H1 (cell line): ENCODE results near the gene RNF13. TPM values are rescaled to one million over a fixed set of nuclear protein-coding genes. Genes with fewer than 3 reads are reported as not detected.

ENCODE experiments used
- CTCF ChIA-PET: fragments of 300-600 bp; sonication (Branson Sonifier 250); formaldehyde crosslinking; loops from one replicate; lab custom pipeline; 2021; ENCODE audit not compliant: partially characterized antibody; lab: Charles Lee
- POLR2A ChIA-PET: fragments of 300-600 bp; sonication (Branson Sonifier 250); formaldehyde crosslinking; loops from one replicate; lab custom pipeline; 2021; ENCODE audit warnings: inconsistent platforms; ENCODE audit not compliant: partially characterized antibody; lab: Charles Lee
- DNase-seq, 2 experiments: peaks; one replicate each; pipeline versions ENCODE4 v3.0.0 to v3.0.0-alpha.2; 2010 to 2022; ENCODE audit warnings: low spot score in 2 of 2, low read depth in 1 of 2, mixed read lengths in 1 of 2
- FAIRE-seq: peaks from 2 replicates; lab custom pipeline; 2011; peaks lifted over from hg19 to GRCh38; lab: Jason Lieb, UNC
- H2AFZ ChIP-seq: 2 replicates; pipeline ENCODE4 v1.8.1; 2012; ENCODE audit warnings: low read length, inconsistent platforms
- H2AK5ac ChIP-seq: 2 replicates; pipeline ENCODE4 v1.6.1; 2013; ENCODE audit warnings: low read depth, low read length
- H2BK120ac ChIP-seq: replicated peaks from 2 replicates; pipeline ENCODE3; 2013; ENCODE audit warnings: low read depth, low read length, inconsistent platforms
- H2BK12ac ChIP-seq: 2 replicates; pipeline ENCODE4 v1.6.1; 2013; ENCODE audit warnings: low read depth, low read length
- H2BK15ac ChIP-seq: 2 replicates; pipeline ENCODE4 v1.6.1; 2013; ENCODE audit warnings: low read length
- H2BK20ac ChIP-seq: 2 replicates; pipeline ENCODE4 v1.6.1; 2013; ENCODE audit warnings: low read length
- H2BK5ac ChIP-seq: 2 replicates; pipeline ENCODE4 v1.6.1; 2013; ENCODE audit warnings: low read depth, low read length
- H3K14ac ChIP-seq: 2 replicates; pipeline ENCODE4 v1.6.1; 2013; ENCODE audit warnings: inconsistent platforms; ENCODE audit not compliant: insufficient read length
- H3K18ac ChIP-seq: 2 replicates; pipeline ENCODE4 v1.6.1; 2013; ENCODE audit warnings: low read length; ENCODE audit errors: extremely low read depth
- H3K23ac ChIP-seq: 2 replicates; pipeline ENCODE4 v1.6.1; 2013; ENCODE audit warnings: inconsistent platforms; ENCODE audit not compliant: insufficient read length
- H3K23me2 ChIP-seq: 2 replicates; pipeline ENCODE4 v1.6.1; 2013; ENCODE audit warnings: low read depth, low read length
- H3K27ac ChIP-seq: 2 replicates; pipeline ENCODE4 v1.6.1; 2011; ENCODE audit warnings: low read depth, low read length, inconsistent platforms
- H3K27me3 ChIP-seq, 4 experiments: replicated peaks in 1 of 4; 1 replicate in 1 of 4; 2 replicates in 3 of 4; pipeline versions ENCODE4 v1.6.1 to v1.8.1; 2011 to 2013; ENCODE audit warnings: low read length in 3 of 4, mild to moderate bottlenecking in 3 of 4, inconsistent platforms in 2 of 4, mixed read lengths in 2 of 4, moderate library complexity in 1 of 4; ENCODE audit not compliant: control insufficient read depth in 3 of 4, insufficient read depth in 3 of 4; ENCODE audit errors: extremely low read depth in 1 of 4
- H3K36me3 ChIP-seq, 4 experiments: 2 replicates each; pipeline versions ENCODE4 v1.6.1 to v1.8.1; 2011 to 2013; ENCODE audit warnings: mild to moderate bottlenecking in 4 of 4, low read length in 3 of 4, moderate library complexity in 2 of 4, control low read depth in 1 of 4, inconsistent platforms in 1 of 4; ENCODE audit not compliant: insufficient read depth in 4 of 4, control insufficient read depth in 2 of 4
- H3K4ac ChIP-seq: replicated peaks from 2 replicates; pipeline ENCODE3; 2013; ENCODE audit warnings: low read length, low read depth, mixed read lengths, inconsistent platforms; ENCODE audit not compliant: insufficient read length
- H3K4me1 ChIP-seq, 4 experiments: replicated peaks in 1 of 4; 1 replicate in 1 of 4; 2 replicates in 3 of 4; pipeline versions ENCODE4 v1.6.1 to v1.8.1; 2011 to 2013; ENCODE audit warnings: low read length in 3 of 4, inconsistent platforms in 2 of 4, mixed read lengths in 1 of 4; ENCODE audit not compliant: insufficient read depth in 4 of 4, control insufficient read depth in 3 of 4
- H3K4me2 ChIP-seq, 2 experiments: 2 replicates each; pipeline versions ENCODE4 v1.6.1 to v1.8.1; 2011 to 2013; ENCODE audit warnings: low read depth in 2 of 2, low read length in 2 of 2, control low read depth in 1 of 2, inconsistent platforms in 1 of 2, mild to moderate bottlenecking in 1 of 2; ENCODE audit not compliant: insufficient read depth in 1 of 2
- H3K4me3 ChIP-seq, 4 experiments: fragments of 200-600, 300-600 bp in 1 of 4; sonication (generic), shearing (Covaris generic), sonication (Bioruptor Twin) in 1 of 4; 2 replicates each; pipeline versions ENCODE4 v1.5.1 to v1.8.1; 2011 to 2016; ENCODE audit warnings: low read length in 4 of 4, low read depth in 3 of 4, control low read depth in 2 of 4, inconsistent platforms in 2 of 4, mild to moderate bottlenecking in 2 of 4, mixed read lengths in 1 of 4, moderate library complexity in 1 of 4; ENCODE audit not compliant: insufficient read depth in 2 of 4; ENCODE audit errors: extremely low read depth in 1 of 4
- H3K56ac ChIP-seq: replicated peaks from 2 replicates; pipeline ENCODE3; 2013; ENCODE audit warnings: low read depth, mild to moderate bottlenecking, mixed read lengths, low read length, inconsistent platforms; ENCODE audit not compliant: insufficient read length
- H3K79me1 ChIP-seq: 2 replicates; pipeline ENCODE4 v1.6.1; 2013; ENCODE audit warnings: low read depth, low read length, control low read depth
- H3K79me2 ChIP-seq, 2 experiments: 2 replicates each; pipeline versions ENCODE4 v1.6.1 to v1.8.1; 2012 to 2013; ENCODE audit warnings: low read length in 2 of 2, mild to moderate bottlenecking in 2 of 2, inconsistent platforms in 1 of 2; ENCODE audit not compliant: insufficient read depth in 2 of 2, control insufficient read depth in 1 of 2
- H3K9ac ChIP-seq, 4 experiments: replicated peaks in 1 of 4; 1 replicate in 1 of 4; 2 replicates in 3 of 4; pipeline versions ENCODE4 v1.6.1 to v1.8.1; 2011 to 2013; ENCODE audit warnings: low read depth in 3 of 4, low read length in 3 of 4, control low read depth in 2 of 4, mild to moderate bottlenecking in 2 of 4, moderate library complexity in 2 of 4, inconsistent platforms in 1 of 4; ENCODE audit errors: extremely low read depth in 1 of 4
- H3K9me3 ChIP-seq, 2 experiments: 2 replicates each; pipeline versions ENCODE4 v1.6.1 to v1.8.1; 2012 to 2013; ENCODE audit warnings: mild to moderate bottlenecking in 2 of 2, moderate library complexity in 2 of 2, control low read depth in 1 of 2, inconsistent platforms in 1 of 2, low read depth in 1 of 2, low read length in 1 of 2, mixed read lengths in 1 of 2; ENCODE audit not compliant: insufficient read depth in 2 of 2
- H4K20me1 ChIP-seq, 2 experiments: replicated peaks in 1 of 2; 2 replicates each; pipeline versions ENCODE3 to v1.8.1; 2011 to 2013; ENCODE audit warnings: inconsistent platforms in 2 of 2, low read length in 2 of 2, mild to moderate bottlenecking in 1 of 2; ENCODE audit not compliant: insufficient read depth in 2 of 2, control insufficient read depth in 1 of 2
- H4K5ac ChIP-seq: 2 replicates; pipeline ENCODE4 v1.6.1; 2013; ENCODE audit warnings: low read length, low read depth, mixed read lengths, inconsistent platforms; ENCODE audit not compliant: insufficient read length
- H4K8ac ChIP-seq: 2 replicates; pipeline ENCODE4 v1.8.0; 2013; ENCODE audit warnings: mild to moderate bottlenecking, moderate library complexity, low read length, inconsistent platforms; ENCODE audit not compliant: insufficient read depth; ENCODE audit errors: extremely low read depth
- H4K91ac ChIP-seq: replicated peaks from 2 replicates; pipeline ENCODE3; 2013; ENCODE audit warnings: low read length, mixed read lengths, inconsistent platforms; ENCODE audit not compliant: insufficient read length
- CBX8 ChIP-seq: fragments of 300-800, 300-1000 bp; sonication (generic); IDR thresholded peaks from 2 replicates; pipeline ENCODE4 v1.7.1; 2016; ENCODE audit warnings: low read depth, low read length, borderline replicate concordance
- CTCF ChIP-seq, 3 experiments: IDR thresholded peaks; 1 replicate in 2 of 3; 2 replicates in 1 of 3; pipeline versions ENCODE4 v1.5.1 to v1.6.1; 2011; ENCODE audit warnings: low read length in 3 of 3, mild to moderate bottlenecking in 3 of 3, inconsistent platforms in 2 of 3, low read depth in 1 of 3, moderate library complexity in 1 of 3; ENCODE audit not compliant: insufficient read depth in 1 of 3; ENCODE audit errors: control extremely low read depth in 1 of 3
- HDAC6 ChIP-seq: IDR thresholded peaks from one replicate; pipeline ENCODE4 v1.7.1; 2012; ENCODE audit warnings: low read depth, mild to moderate bottlenecking, inconsistent platforms, low read length, moderate library complexity
- KDM1A ChIP-seq: fragments of 200-600, 300-600 bp; sonication (generic); IDR thresholded peaks from 2 replicates; pipeline ENCODE4 v1.7.1; 2016; ENCODE audit warnings: mild to moderate bottlenecking, low read length, borderline replicate concordance
- MAFK ChIP-seq: IDR thresholded peaks from 2 replicates; pipeline ENCODE4 v1.6.1; 2012; ENCODE audit warnings: low read depth, mild to moderate bottlenecking, improper control_type of control experiment, low read length
- PHF8 ChIP-seq: fragments of 200-600 bp; sonication (generic); conservative IDR thresholded peaks from 2 replicates; pipeline ENCODE4 v1.7.1; 2012; ENCODE audit warnings: low read depth, mild to moderate bottlenecking, inconsistent platforms, low read length, moderate library complexity
- RAD21 ChIP-seq, 2 experiments: IDR thresholded peaks in 1 of 2; conservative IDR thresholded peaks in 1 of 2; 2 replicates each; pipeline ENCODE4 v1.6.1; 2011; ENCODE audit warnings: low read depth in 2 of 2, low read length in 2 of 2, improper control_type of control experiment in 1 of 2, inconsistent platforms in 1 of 2, mild to moderate bottlenecking in 1 of 2, moderate library complexity in 1 of 2
- SP1 ChIP-seq: IDR thresholded peaks from 2 replicates; pipeline ENCODE4 v1.6.1; 2011; ENCODE audit warnings: low read depth, low read length
- SP2 ChIP-seq: IDR thresholded peaks from 2 replicates; pipeline ENCODE4 v1.6.1; 2012; ENCODE audit warnings: mild to moderate bottlenecking, low read length, inconsistent platforms
- TBP ChIP-seq: IDR thresholded peaks from 2 replicates; pipeline ENCODE4 v1.6.1; 2011; ENCODE audit warnings: low read depth, low read length, improper control_type of control experiment
- WGBS, 2 experiments: shearing (Covaris generic) in 1 of 2; methylation state at CpG; one replicate each; pipeline versions ENCODE4 v1.1.6 to v1.1.7; 2013 to 2015; ENCODE audit warnings: low lambda C conversion rate in 2 of 2, mixed read lengths in 2 of 2, inconsistent platforms in 1 of 2, low coverage in 1 of 2, missing lambda C conversion rate in 1 of 2; ENCODE audit not compliant: insufficient replicate concordance in 2 of 2, insufficient coverage in 1 of 2, insufficient read length in 1 of 2; ENCODE audit errors: extremely low coverage in 1 of 2, missing lambda C conversion rate in 1 of 2; 5-methylcytosine and 5-hydroxymethylcytosine counted together
- polyA plus RNA-seq, 7 experiments: library from polyadenylated mRNA; depleted of rRNA in 3 of 7; stranded (reverse) in 5 of 7; unstranded in 2 of 7; fragments of >200 nt in 5 of 7; fragments of 200-250 nt in 2 of 7; gene quantifications; 1 replicate in 5 of 7; 2 replicates in 1 of 7; 4 replicates in 1 of 7; pipeline versions ENCODE4 v1.2.1 to v1.2.3, GENCODE V29; 2011 to 2013; ENCODE audit warnings: missing spikeins in 2 of 7, mixed read lengths in 2 of 7
- total RNA-seq: library from RNA; stranded (reverse); fragmentation: NEBNext Ultra II Directional; extraction: Animal tissue kit (Norgen Biotek cat#: 25700); gene quantifications from 2 replicates; pipeline ENCODE4 v1.2.1, GENCODE V29; 2021

Gene RNF13
- total and polyA plus RNA-seq, 2 of the 8 experiments (the other 6 are each of a cell fraction or from before 2014, with no cell fraction given) = 19.4 to 35.4 TPM

- CTCF ChIA-PET = interaction anchor here (0.8 to 1.5 kb wide), 4 partner anchors 10 to 312 kb away, joined by 3 to 5 read pairs (median 4); no protein-coding TSS in a partner anchor
- POLR2A ChIA-PET = interaction anchor here (1.1 kb wide), 1 partner anchor 17 kb away, joined by 3 read pairs; no protein-coding TSS in a partner anchor
- TF ChIP-seq RAD21 (IDR thresholded peaks at IDR 0.05 in 1 of 2, conservative IDR thresholded peaks at IDR 0.05 in 1 of 2; ENCODE audit: low read depth in 2 of 2, low read length in 2 of 2) (no peak), SP1 (no peak), HDAC6 (no peak), KDM1A (no peak), MAFK (no peak), CTCF (IDR thresholded peaks at IDR 0.05; ENCODE audit: control extremely low read depth in 1 of 3, insufficient read depth in 1 of 3, low read depth in 1 of 3, low read length in 3 of 3) (no peak), SP2 (no peak), TBP (no peak), PHF8 (no peak), CBX8 (no peak)
- FAIRE-seq = no peak
- Histone ChIP-seq H3K9me3 (peaks cover 26 to 40% of the 10 kb centered on the region in 2 experiments), H3K27ac (no peak overlapping the region), H2BK15ac (no peak overlapping the region), H2BK5ac (no peak overlapping the region), H3K36me3 (peaks cover 0 to 11% (median 2%) of the 10 kb centered on the region in 4 experiments; a peak in 3 of 8 replicates), H3K9ac (no peak overlapping the region), H4K8ac (no peak overlapping the region), H2BK20ac (no peak overlapping the region), H2BK12ac (no peak overlapping the region), H3K14ac (no peak overlapping the region), H3K79me1 (no peaks in the 10 kb centered on the region; the same call in 1 of the 2 replicates), H4K5ac (no peak overlapping the region), H3K18ac (no peak overlapping the region), H2BK120ac (no peak overlapping the region), H2AK5ac (no peak overlapping the region), H3K4ac (no peak overlapping the region), H3K4me3 (no peak overlapping the region), H3K27me3 (no peaks in the 10 kb centered on the region), H4K20me1 (no peaks in the 10 kb centered on the region), H3K4me1 (no peaks in the 10 kb centered on the region), H3K4me2 (no peak overlapping the region), H3K23ac (no peak overlapping the region), H3K79me2 (peaks cover 0 to 86% of the 10 kb centered on the region in 2 experiments), H4K91ac (no peak overlapping the region), H3K23me2 (no peaks in the 10 kb centered on the region), H3K56ac (no peak overlapping the region), H2AFZ (no peak overlapping the region)
- WGBS, 2 experiments = 97% methylated on average over 4 of the region's 4 CpGs; no CpG with 5 or more reads in 1 of the 2 experiments
- DNase-seq = no peak
These were observed 18.3 kb downstream of the RNF13 start for GRCh38 chr3:149831321-149831720.
